GM21717 (cell line): ENCODE results near the gene KRR1.
A peak's percentile ranks its signal among the peaks of the same experiment; 100 is the strongest.
"Not testable (repeated sequence)": the region's sequence is repeated elsewhere in the genome, so short reads cannot be mapped to it uniquely, and the experiment has no call there.

ENCODE experiments used
- ATAC-seq: cut with Tn5 transposase; IDR thresholded peaks from one replicate; pipeline ENCODE4 v1.9.1; 2021; ENCODE audit warnings: mild to moderate bottlenecking, moderate library complexity; ENCODE audit not compliant: unreplicated experiment

Gene KRR1

DNA sequence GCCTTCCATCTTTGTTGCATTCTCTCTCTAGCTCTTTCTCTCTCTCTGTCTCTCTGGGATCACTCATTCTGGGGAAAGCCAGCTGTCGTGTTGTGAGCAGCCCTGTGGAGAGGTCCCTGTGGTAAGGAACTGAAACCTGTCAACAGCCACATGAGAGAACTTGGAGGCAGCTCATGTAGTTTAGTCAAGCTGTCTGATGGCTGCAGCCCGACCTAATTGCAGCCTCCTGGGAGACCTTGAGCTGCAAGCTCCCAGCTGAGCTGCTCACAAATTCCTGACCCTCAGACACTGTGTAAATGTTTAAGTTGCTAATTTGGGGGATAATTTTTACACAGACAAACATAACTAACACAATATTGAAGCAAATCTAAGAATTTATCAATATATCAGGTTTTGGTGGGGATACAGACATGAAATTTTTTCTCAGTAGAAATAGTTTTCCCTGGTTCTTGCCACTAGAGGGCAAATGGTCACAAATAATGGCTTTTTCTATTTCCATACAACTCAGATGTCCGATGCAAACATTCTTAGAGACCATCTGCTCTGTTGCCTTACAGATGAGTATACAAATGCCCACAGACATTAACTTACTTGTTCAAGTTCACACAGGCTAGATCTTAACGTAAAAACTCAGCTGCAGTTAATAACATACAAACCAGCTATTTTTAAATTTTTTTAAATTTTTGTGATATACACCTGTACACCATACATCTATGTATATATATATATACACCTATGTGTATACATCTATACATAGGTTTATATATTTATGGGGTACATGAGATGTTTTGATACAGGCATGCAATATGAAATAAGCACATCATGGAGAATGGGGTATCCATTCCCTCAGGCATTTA is 15.5 kb upstream of the KRR1 start:
- peak; percentile 98 for ATAC-seq

DNA sequence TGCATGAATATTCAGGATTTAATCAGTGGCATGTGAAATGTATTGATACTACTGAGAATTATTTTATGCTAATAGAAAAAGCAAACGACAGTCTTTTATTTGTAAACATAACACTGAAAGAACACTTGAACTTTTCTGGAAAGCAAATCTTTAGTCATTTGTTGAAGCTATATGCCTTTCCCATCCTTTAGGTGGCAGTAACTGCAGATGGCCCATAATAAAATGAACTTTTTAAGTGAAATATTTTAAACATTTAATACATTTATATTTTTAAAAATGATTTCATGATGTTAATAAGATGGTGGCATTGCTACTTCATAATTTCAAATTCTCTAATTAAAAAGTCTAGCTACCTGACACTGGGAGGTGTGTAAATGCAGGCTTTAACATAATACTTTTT is 13.9 kb upstream of the KRR1 start:
- ATAC-seq, result no peak

DNA sequence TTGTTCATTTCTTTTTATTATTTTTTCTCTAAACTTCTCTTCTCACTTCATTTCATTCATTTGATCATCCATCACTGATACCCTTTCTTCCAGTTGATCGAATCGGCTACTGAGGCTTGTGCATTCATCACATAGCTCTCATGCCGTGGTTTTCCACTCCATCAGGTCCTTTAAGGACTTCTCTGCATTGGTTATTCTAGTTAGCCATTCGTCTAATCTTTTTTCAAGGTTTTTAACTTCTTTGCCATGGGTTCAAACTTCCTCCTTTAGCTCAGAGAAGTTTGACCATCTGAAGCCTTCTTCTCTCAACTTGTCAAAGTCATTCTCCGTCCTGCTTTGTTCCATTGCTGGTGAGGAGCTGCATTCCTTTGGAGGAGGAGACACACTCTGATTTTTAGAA is 10.7 kb upstream of the KRR1 start:
- not testable (repeated sequence) for ATAC-seq

DNA sequence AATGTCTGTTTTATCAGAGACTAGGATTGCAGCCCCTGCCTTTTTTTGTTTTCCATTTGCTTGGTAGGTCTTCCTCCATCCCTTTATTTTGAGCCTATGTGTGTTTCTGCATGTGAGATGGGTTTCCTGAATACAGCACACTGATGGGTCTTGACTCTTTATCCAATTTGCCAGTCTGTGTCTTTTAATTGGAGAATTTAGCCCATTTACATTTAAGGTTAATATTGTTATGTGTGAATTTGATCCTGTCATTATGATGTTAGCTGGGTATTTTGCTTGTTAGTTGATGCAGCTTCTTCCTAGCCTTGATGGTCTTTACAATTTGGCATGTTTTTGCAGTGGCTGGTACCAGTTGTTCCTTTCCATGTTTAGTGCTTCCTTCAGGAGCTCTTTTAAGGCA is 9.8 kb upstream of the KRR1 start:
- ATAC-seq, result not testable (repeated sequence)

DNA sequence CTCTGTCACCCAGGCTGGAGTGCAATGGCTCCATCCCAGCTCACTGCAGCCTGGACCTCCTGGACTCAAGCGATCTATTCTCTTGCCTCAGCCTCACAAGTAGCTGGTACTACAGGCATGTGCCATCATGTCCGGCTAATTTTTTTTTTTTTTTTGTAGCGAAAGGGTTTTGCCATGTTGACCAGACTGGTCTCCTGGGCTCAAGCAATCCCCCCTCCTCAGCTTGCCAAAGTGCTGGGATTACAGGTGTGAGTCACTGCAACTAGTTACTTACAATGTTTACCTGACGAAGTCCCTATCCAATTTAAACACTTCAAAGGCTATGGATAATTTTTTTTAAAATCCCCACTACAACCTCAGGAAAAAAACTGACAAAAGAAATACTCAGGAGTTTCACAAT is 1.8 kb downstream of the KRR1 start:
- no peak for ATAC-seq

DNA sequence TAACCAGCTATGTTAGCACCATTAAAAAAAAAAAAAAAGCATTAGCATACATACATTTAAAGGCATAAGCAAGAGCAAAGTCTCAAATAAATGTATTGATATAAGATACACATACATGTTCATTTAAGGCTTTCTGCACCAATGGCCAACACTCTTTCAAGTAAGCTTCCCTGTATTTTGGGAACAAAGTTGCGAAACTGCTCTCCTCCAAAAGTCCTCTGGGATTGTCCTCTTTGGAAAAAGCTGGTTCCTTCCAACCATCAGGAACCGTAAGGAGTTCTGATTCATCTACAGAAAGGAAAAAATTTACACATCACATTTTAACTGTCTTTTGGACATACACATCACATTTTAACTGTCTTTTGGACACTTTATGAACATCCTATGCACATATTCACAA is 3.2 kb downstream of the KRR1 start:
- no peak for ATAC-seq

DNA sequence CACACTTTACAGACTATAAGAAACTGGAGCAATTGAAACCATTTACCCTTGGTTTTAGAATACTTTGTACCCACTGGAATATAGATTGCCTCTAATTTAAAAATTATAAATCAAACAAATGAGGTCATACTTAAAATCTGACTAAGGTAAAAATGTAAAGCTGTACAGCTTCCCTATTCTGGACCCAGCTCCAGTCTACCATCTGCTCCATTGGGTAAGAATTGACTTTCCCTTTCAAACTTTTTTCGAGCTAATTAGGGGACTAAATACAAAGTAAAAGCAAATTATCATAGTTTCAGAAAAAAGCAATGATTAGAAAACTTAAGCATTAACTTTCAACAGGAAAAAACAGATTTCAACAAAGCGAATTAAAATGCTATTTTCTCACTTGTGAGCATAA is 4.3 kb downstream of the KRR1 start:
- no peak for ATAC-seq

DNA sequence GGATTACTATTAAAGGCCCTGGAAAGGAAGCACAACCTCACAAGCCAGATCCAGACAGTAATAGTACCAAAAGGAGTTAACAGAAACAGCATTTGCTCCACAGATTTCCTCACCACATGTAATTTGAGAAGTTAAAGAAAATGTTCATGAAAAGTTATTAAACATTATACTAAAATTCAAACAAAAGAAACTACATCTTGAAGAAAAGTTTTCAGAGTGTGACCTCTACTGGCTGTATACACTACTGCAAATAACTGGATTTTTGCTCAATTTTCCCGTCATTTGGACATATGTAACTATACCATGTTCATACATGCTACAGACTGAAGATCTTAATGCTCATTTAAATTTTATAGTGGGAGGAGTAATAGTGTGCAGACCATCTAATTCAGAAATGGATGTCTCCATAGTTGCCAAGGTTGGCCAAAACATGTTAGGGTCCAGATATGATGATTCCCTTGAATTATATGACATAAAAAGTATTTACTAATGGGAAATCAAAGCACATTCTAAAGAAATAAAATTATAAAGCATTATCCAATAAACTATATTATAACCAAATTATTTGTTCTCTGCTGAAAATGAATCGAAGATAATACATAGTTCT is 5.6 kb downstream of the KRR1 start:
- no peak for ATAC-seq

DNA sequence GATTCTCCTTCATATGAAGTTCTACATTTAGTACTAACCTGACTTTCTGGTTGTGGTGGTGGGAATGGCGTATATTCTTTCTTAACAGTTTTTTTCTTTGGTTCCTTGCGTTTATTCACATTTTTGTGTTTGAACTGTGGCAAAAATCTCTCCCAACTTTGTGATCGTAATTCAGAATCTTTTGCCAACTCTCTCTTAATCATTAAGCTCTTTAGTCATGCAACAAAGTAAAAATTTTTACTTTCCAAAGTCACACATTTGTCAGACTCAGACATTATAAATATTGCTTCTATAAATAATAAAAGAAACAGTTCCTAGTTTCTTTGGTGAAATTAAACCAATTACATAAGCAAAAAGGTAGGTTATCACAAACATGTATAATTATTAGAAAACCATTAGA is 7.5 kb downstream of the KRR1 start:
- no peak for ATAC-seq

DNA sequence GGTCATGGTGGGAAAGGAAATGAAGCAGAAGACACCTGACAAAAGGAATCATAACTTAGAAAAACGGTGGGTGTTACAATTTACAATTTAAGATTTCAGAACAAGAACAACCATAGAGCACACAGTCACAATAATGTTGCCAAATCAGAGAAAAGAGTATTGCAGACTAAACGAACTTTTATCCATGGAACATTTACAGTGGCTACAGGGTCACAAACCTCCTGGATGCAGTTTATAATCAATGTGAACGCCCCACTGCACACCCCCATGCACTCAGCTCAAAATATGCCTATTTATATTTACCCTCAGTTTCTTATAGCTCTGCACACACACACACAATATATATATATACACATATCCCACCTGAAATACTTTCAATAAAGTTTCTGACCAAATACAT is 8.0 kb downstream of the KRR1 start:
- no peak for ATAC-seq

DNA sequence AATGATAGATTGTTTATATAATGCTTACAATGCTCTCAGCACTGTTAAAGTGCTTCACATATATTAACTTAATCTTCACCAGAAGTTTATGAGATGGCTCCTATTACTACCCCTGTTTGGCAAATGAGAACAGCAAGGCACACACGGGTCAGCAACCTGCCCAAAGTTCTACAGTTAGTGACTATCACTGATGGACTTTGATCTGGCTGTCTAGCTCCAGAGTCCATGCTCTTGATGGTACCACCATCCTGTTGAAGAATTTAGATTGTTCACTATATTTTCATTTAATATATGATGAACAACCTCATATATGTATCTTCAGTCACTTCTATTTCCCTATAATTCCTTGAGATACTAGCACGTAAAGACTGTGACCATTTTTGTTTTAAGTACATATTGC is 20.2 kb downstream of the KRR1 start:
- ATAC-seq, result no peak

DNA sequence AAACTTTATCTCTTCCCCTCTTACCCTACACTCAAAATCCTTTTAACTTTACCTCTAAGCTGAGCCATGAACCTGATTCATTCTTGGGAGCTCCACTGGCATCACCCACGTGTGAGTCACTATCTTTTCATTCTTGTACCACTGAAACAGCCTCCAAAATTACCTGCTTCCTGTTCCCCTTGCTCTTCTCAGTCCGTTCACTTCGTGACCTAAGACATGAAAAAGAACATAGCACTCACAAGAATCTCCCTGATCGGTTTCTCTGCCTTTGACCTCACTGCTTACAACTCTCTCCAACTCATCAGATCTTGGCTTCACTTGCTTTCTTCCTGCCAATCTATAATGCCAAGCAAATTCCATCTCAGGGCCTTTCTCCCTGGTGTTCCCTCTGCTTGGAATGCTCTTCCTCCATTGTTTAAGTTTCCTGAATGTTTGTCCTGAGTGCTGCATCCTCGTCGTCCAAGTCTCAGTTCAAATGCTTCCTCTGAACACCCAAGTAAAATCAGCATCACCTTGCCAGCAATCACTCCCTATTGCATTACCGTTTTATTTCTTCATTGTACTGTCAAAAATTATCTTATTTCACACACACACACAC is 21.7 kb downstream of the KRR1 start:
- peak; percentile 70 for ATAC-seq

DNA sequence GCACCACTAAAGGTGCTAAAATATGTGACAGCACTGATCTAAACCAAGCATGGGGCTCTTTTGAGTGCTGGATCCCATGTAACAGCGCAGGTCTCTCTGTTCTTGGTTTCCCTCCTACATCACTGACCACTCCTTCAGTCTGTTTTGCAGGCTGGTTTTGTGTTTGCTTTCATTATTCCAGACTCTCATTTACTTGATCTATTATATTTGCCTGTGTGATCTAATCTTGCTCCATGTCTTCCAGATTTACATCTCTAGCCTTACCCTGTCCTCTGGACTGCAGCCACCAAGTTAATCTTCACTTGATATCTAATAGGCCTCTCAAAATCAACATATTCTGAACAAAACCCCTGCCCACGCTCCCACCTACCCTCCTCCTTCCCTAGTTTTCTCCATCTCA is 22.2 kb downstream of the KRR1 start:
- no peak for ATAC-seq

DNA sequence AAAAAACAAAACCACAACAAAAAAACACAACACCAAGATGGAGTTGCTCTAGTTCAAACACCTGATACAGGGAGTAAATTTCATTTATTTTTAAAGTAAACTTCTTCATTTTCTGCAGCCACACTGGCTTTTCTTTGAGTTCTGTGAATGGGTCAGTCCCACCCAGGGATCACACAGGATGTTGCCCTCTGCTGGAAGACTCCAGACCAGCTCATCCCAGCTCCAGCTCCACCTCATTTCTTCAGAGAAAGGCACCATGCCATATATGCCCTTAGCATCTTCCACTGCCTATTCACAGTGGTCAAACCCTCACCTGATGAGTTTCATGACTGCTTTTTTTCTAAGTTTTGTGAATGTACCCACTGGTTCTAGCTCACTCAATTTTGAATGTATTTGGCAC is 22.9 kb downstream of the KRR1 start:
- no peak for ATAC-seq

DNA sequence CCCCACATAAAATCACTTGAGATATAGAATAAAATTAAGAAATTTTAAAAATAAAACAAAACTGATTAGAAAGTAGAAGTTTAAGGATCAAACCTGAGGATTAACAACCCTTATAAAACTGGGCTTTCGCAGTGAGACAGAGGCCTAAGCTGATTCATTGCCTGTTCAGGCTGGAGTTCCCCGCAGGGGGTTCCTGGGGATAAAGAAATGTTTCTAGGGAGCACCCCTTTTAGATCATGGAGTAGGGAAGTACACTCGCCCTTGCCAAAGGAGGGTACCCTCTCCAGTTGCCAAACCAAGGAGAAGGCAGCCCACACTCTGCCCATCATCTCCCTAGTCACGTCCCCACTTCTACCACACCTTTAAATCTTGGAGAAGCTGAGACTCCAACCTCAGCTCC is 24.1 kb downstream of the KRR1 start:
- no peak for ATAC-seq

DNA sequence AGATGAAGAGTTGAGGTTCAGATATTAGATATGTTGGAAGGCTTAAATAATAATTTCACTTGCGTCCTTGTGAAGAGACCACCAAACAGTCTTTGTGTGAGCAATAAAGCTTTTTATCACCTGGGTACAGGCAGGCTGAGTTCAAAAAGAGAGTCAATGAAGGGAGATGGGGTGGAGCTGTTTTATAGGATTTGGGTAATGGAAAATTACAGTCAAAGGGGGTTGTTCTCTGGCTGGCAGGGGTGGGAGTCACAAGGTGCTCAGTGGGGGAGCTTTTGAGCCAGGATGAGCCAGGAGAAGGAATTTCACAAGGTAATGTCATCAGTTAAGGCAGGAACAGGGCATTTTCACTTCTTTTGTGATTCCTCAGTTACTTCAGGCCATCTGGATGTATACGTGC is 27.0 kb downstream of the KRR1 start:
- not testable (repeated sequence) for ATAC-seq

DNA sequence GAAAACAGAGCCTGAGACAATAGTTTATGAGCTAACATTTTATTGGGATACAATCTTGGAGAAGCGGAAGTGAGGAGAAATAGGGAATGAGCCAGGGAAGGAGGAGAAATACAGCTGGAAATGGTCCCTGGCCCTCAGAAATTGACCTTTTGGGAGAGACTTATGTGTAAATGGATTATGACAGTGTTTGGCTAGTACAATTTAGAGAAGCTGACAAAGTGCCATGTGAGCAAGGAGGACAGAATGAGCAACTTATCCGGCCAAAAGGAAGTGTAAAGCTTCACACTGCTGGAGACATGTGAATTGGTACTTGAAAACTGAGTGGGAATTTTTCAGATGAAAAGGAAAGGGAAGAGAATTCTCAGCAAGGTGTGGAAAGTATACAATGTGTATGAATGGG is 28.0 kb downstream of the KRR1 start:
- ATAC-seq, result no peak

DNA sequence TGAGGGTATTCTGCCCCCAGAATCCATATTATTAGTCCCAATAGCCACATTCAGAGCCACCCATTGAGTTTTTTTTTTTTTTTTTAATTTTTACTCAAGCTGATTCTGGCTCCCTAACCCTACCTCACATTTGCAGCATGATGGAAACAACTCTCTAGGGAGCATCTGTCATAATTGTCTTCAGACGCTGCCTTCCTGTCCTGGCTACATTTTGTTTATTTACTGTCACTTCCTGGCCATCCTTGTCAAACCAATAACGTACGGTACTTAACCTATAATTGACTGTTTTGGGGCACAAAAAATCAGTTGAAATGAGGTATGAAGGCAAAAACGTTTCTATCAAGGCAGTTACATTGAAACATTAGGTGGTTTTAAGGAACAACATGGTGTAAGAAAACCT is 28.8 kb downstream of the KRR1 start:
- no peak for ATAC-seq

DNA sequence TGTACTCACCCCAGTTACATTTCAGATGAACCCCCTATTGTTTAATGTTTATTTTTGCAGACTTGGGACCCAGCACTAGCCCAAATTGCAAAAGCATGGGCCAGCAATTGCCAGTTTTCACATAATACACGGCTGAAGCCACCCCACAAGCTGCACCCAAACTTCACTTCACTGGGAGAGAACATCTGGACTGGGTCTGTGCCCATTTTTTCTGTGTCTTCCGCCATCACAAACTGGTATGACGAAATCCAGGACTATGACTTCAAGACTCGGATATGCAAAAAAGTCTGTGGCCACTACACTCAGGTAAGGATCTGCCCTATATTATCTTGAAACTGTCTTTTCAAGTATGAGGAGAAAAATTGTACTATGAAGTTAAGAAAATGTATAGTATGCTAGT is 29.6 kb downstream of the KRR1 start:
- ATAC-seq, result no peak

DNA sequence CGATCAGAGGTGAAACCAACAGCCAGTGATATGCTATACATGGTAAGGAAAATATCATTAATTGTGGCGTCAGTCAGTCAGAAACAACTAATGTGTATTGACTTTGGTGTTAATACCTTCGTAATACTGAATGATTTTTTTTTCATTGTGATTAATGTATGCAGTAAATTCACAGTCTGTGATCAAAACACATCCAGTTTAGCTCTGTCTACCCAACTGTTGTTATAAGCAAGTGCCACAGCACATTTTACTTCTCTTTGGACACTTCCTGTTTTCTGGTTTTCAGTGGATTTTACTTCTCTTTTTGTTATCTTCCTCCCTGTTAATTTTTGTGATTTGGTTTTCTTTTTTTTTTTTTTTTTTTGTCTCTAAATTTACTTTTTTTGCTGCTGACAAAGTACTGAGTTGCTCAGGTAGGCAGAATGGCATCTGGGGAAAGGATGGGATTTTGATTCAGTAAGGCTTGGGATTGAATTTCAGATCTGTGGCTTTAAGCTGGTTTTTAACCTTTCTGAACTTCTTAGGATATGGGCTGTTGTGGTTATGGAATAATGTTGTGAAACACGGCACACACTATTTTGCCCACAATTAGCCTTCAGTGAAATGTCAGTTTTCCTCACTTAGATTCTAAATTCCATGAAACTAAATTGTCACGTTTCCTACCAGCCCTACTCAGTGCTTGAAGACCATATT is 30.2 kb downstream of the KRR1 start:
- ATAC-seq, result peak; percentile 19

DNA sequence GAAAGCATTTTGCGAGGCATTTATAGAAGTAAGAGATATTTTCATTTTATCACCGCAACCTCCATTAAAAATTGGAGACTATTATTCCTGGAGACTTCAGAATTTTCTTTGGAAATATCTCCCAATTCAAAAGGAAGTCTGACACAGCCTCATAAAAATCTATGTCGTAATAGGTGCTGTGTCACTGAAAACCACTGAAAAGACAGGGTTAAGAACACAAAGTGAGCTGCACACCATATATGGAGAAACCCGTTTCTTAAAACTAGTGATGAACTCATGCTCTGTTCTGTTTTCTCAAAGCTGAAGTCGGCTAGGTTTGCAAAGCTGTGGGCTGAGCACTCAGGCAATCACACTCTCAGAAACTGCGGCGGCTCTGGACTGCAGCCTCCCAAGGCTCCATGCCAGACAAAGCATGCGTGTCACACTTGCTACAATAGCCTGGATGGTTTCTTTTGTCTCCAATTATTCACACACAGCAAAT is 30.9 kb downstream of the KRR1 start, which contains the start of gene GLIPR1:
GLIPR1 (plus strand) TSS at position 287 of the 481 bp plus-strand sequence; CDS start at position 413, 126 bp downstream.
- peak; percentile 93 for ATAC-seq
